A673 (cell line): ENCODE data around the gene PRELID2. TPM values are rescaled to one million over a fixed set of nuclear protein-coding genes. Genes with fewer than 3 reads are reported as not detected.
"Not testable (repeated sequence)": the region's sequence is repeated elsewhere in the genome, so short reads cannot be mapped to it uniquely, and the experiment has no call there.

Experiments used
- BruUV-seq: library from RNA; stranded (reverse); fragments of 400-500 nt; replicated peaks from 2 replicates; lab custom pipeline; 2021; lab: Mats Ljungman, UMichigan
- CTCF ChIA-PET: fragments of 300-600 bp; sonication (Branson Sonifier 250); formaldehyde crosslinking; loops from one replicate; lab custom pipeline; 2022; ENCODE audit warnings: antibody characterized with exemption; lab: Charles Lee
- POLR2A ChIA-PET: fragments of 300-600 bp; sonication (Branson Sonifier 250); formaldehyde crosslinking; loops from one replicate; lab custom pipeline; 2022; ENCODE audit warnings: antibody characterized with exemption; ENCODE audit not compliant: low non-redundant PET; lab: Charles Lee
- DNase-seq: peaks from one replicate; pipeline ENCODE4 v3.0.0-alpha.2; 2015; ENCODE audit warnings: low spot score
- H3K27ac ChIP-seq: fragments of 200-600 bp; sonication (generic); 2 replicates; pipeline ENCODE4 v1.5.1; 2016; ENCODE audit warnings: mixed run types, low read depth, mild to moderate bottlenecking, mixed read lengths, antibody characterized with exemption, low read length; ENCODE audit not compliant: poor library complexity, severe bottlenecking
- H3K27me3 ChIP-seq: fragments of 200-600 bp; sonication (generic); replicated peaks from 2 replicates; pipeline ENCODE4 v1.6.1; 2017; ENCODE audit warnings: mixed run types, low read depth, mild to moderate bottlenecking, mixed read lengths, antibody characterized with exemption, low read length; ENCODE audit not compliant: insufficient read depth, poor library complexity
- H3K36me3 ChIP-seq: fragments of 200-600 bp; sonication (generic); 2 replicates; pipeline ENCODE4 v1.6.1; 2016; ENCODE audit warnings: mixed run types, mild to moderate bottlenecking, mixed read lengths, antibody characterized with exemption, low read length; ENCODE audit not compliant: insufficient read depth, poor library complexity, severe bottlenecking
- H3K4me1 ChIP-seq: fragments of 200-600 bp; sonication (generic); 2 replicates; pipeline ENCODE4 v1.6.1; 2017; ENCODE audit warnings: mixed run types, mild to moderate bottlenecking, mixed read lengths, antibody characterized with exemption, low read length; ENCODE audit not compliant: insufficient read depth, poor library complexity, severe bottlenecking
- H3K4me3 ChIP-seq: fragments of 200-600 bp; sonication (generic); 2 replicates; pipeline ENCODE4 v1.5.1; 2016; ENCODE audit warnings: low read depth, mixed run types, mild to moderate bottlenecking, mixed read lengths, low read length; ENCODE audit not compliant: poor library complexity, severe bottlenecking
- H3K9me3 ChIP-seq: fragments of 200-600 bp; sonication (generic); 2 replicates; pipeline ENCODE4 v1.6.1; 2016; ENCODE audit warnings: mixed run types, low read depth, mild to moderate bottlenecking, mixed read lengths, antibody characterized with exemption, low read length; ENCODE audit not compliant: poor library complexity, severe bottlenecking
- CTCF ChIP-seq: fragments of 300-800, 200-600 bp; sonication (generic); conservative IDR thresholded peaks from 2 replicates; pipeline ENCODE4 v1.5.1; 2017; ENCODE audit warnings: low read depth, mild to moderate bottlenecking, antibody characterized with exemption, low read length, moderate library complexity, mixed read lengths
- EZH2 ChIP-seq: fragments of 200-600 bp; sonication (generic); IDR thresholded peaks from 2 replicates; pipeline ENCODE4 v1.6.1; 2017; ENCODE audit warnings: borderline replicate concordance, low read depth, mild to moderate bottlenecking, mixed read lengths, antibody characterized with exemption, low read length; ENCODE audit not compliant: poor library complexity, severe bottlenecking
- intact Hi-C: fragments of 100-400 bp; cut with micrococcal nuclease; formaldehyde crosslinking; loops from one replicate; pipeline ENCODE4 v1.10.0; 2022; ENCODE audit not compliant: unreplicated experiment
- total RNA-seq: library from RNA; stranded (reverse); gene quantifications from 2 replicates; pipeline ENCODE4 v1.2.3, GENCODE V29; 2021

Gene PRELID2
- total RNA-seq, 1 experiment from 2014 or later, result 50.2 TPM

- H3K27me3 ChIP-seq, result no peaks in the 10 kb centered on the region
- no peaks in the 10 kb centered on the region for H3K9me3 ChIP-seq
- ChIA-PET CTCF (no interaction called here), POLR2A (no interaction called here)
- TF ChIP-seq CTCF (no peak), EZH2 (no peak)
- H3K4me3 ChIP-seq, result no peak overlapping the region
- H3K4me1 ChIP-seq, result no peaks in the 10 kb centered on the region
- no peak for DNase-seq
- intact Hi-C loops, result no loop called here
- H3K36me3 ChIP-seq, result no peaks in the 10 kb centered on the region
- BruUV-seq, result no TSS peak
- H3K27ac ChIP-seq, result no peak overlapping the region
These were observed 37.3 kb upstream of the PRELID2 start for GRCh38 chr5:145872486-145872885.

- ChIA-PET CTCF (no interaction called here), POLR2A (no interaction called here)
- Histone ChIP-seq H3K4me3 (no peak overlapping the region), H3K27me3 (no peaks in the 10 kb centered on the region), H3K9me3 (no peaks in the 10 kb centered on the region), H3K36me3 (no peaks in the 10 kb centered on the region), H3K4me1 (no peaks in the 10 kb centered on the region), H3K27ac (no peak overlapping the region)
- DNase-seq, result no peak
- BruUV-seq, result no TSS peak
- TF ChIP-seq CTCF, result no peak
- TF ChIP-seq EZH2, result no peak
- intact Hi-C loops, result no loop called here
These were observed 34.6 kb upstream of the PRELID2 start for GRCh38 chr5:145869753-145870152.

GRCh38 chr5:145867806-145868205 lies 32.7 kb upstream of the PRELID2 start:
- intact Hi-C loops, result no loop called here
- CTCF ChIA-PET, result no interaction called here
- no peaks in the 10 kb centered on the region for H3K27me3 ChIP-seq
- no TSS peak for BruUV-seq
- no peak overlapping the region for H3K27ac ChIP-seq
- H3K9me3 ChIP-seq, result no peaks in the 10 kb centered on the region
- H3K36me3 ChIP-seq, result no peaks in the 10 kb centered on the region
- no peak for TF ChIP-seq CTCF
- no peak for TF ChIP-seq EZH2
- POLR2A ChIA-PET, result no interaction called here
- no peak overlapping the region for H3K4me3 ChIP-seq
- H3K4me1 ChIP-seq, result no peaks in the 10 kb centered on the region
- DNase-seq, result no peak

GRCh38 chr5:145864432-145864831 lies 29.3 kb upstream of the PRELID2 start:
- H3K9me3 ChIP-seq, intact Hi-C loops, H3K27me3 ChIP-seq, H3K27ac ChIP-seq, H3K36me3 ChIP-seq, BruUV-seq, H3K4me3 ChIP-seq, H3K4me1 ChIP-seq, DNase-seq, CTCF ChIA-PET: not testable (repeated sequence)
- POLR2A ChIA-PET, result interaction anchor here (0.6 kb wide), 1 partner anchor 168 kb away, joined by 3 read pairs; no protein-coding TSS in a partner anchor
